HG02870 (cell line): Measurements from ENCODE around the gene LRRIQ4.

Experiments
- ATAC-seq: cut with Tn5 transposase; IDR thresholded peaks from one replicate; pipeline ENCODE4 v1.9.1; 2021; ENCODE audit warnings: mild to moderate bottlenecking, moderate library complexity; ENCODE audit not compliant: unreplicated experiment

Gene LRRIQ4

DNA sequence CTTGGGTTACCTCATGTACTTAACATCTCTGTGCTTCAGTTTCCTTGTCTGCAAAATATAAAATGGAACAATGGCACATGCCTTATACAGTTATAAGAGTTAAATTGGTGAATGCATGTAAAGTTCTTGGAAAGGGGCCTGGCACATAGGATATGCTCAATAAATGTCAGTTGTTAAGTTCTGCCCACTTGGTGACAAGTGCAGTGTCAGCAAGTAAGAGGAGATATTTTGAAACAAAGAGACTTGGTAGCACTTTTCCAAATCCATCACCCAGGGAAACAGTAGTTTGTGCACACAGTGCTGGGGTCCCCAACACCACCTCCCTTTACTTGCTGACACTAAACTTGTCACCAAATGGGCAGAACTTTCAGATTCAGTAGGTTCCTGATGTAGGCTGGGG, 37.9 kb downstream of the LRRIQ4 start:
- ATAC-seq = no peak

DNA sequence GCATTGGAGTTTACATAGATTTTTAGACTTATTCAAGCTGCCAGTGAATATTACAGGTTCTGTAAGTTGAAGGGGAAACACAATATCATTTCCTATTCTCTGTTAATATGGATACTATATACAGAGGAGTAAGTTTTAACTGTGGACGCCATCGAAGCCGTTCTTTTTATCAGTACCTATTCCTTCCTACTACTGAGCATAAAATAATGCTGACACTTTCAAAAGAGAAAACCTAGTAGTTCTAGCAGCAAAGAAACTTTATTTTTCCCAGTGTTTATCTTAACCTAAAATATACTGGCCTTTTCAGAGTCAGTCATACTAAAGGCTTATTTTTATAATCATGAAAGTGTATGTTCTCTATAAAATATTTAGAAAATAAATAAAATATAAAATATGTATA, 42.8 kb downstream of the LRRIQ4 start:
- ATAC-seq = no peak

DNA sequence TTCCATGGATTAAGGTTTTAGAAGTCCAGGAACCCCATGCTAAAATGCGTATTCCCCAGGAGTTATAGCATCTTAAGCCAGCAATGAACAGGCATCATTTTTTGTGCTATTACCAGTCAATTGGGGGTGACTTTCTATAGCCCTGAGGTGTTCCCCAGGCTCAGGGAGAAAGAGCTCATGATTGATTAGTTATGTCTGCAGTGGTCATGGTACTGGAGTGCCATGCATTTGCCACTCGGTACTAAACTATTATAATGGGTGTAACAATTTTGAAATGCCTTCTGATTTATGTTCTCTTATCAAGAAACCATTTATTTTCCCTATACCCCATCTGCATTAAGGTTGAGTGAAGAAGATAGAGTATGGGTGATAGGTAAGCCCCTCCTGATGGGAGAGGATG, 45.1 kb downstream of the LRRIQ4 start:
- ATAC-seq = no peak

DNA sequence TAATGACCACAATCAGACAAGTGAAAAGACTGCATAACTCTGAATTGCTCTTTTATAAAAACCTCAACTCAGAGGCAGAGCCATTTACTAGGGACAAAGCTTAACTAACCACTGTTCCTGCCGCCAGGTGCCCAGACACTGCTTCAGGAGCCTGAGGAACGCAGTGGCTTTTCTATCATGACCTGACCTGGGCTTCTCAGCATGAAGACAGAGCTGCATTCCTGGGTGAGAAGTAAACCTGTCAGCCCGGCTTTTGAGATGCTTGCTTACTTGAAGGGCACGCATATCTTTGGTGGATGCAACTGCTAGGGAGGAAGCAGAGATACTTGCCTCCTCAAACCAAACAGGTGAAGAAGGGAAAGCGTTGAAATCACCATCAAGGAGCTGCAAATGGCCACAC, 49.2 kb downstream of the LRRIQ4 start:
- ATAC-seq = no peak

DNA sequence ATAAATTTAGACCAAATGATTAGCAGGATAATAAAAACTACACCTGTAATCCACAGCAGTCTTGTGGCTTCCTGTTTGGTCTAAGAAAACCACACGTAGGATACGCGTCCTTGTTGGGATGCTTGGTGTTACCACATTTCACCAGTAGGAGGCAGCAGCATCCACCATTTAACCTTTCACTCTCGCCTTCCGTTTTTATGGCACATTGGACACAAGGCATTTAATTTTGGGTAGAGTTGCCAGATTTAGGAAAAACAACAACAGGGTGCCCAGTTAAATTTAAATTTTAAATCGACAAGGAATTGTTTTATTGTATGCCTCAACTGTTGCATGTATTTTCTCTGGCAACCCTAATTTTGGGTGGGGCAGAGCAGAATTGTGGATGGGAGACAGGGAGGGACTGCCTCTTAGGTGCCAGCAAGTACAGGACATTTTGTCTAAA, 50.8 kb downstream of the LRRIQ4 start:
- no peak for ATAC-seq

DNA sequence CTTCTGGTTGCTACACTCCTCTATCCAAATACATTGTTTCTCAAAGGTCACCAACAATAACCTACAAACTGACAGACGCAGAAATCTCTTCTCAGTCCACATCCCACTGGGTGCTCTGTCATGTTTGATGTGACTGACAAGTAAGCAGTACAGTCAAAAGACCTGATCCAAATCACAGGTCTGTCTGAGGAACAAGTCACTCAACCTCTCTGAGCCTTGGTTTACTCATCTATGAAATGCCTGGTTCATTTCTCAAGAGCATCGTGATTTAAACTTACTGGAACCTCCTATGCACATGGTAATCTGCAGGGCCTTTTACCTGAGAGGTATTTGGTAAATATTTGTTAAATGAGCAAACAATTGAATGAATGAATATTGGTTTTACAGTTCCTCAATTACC, 51.6 kb downstream of the LRRIQ4 start:
- no peak for ATAC-seq

DNA sequence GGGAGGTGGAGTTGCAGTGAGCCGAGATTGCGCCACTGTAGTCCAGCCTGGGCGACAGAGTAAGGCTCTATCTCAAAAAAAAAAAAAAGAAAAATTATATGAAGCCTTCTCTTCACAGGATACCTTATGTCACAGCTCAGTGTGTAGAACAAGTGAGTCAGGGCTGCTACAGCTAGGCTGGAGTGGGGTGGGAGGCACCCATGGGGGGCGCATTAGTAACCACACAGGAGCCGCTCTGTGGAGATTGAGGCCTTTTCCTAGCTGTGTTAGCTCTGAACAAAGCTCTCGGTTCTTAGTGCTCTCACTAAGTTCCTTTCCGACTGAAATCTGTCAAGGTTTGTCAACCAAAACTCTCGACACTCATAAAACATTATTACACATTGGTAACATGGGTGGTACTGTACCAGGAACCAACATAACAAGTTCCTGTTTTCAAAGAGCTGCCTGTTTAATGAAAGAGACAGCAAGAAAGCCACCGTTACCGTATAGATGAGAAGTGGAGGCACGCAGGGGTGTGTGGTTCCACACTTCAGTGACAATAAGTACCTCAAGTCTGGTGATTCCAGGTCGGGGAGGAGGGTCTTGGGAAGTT, 52.6 kb downstream of the LRRIQ4 start:
- ATAC-seq = no peak

DNA sequence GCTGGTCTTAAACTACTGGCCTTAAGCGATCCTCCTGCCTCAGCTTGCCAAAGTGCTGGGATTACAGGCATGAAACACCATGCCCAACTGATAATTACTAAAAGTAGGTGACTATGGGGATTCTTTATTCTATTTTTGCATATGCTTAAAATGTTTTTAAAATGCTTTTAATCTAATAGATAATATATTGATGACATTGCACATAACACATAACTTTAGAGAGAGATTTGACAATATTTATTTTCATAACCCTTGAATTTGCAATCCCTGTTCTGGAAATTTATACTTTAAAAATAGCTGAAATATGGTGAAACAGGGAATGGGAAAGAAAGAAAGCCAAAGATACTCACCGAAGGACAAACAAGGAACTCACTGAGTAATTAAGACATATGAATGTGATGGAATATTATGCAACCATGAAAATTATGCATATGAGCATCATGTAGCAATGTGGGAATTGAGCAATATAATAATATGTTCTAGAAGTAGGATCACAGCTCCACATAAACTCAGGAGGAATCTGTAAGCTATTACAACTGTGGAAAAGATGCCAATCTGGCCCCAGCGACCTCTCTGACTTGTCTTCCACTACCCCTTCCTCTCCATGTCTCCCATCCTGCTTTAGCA, 55.0 kb downstream of the LRRIQ4 start:
- ATAC-seq = no peak

DNA sequence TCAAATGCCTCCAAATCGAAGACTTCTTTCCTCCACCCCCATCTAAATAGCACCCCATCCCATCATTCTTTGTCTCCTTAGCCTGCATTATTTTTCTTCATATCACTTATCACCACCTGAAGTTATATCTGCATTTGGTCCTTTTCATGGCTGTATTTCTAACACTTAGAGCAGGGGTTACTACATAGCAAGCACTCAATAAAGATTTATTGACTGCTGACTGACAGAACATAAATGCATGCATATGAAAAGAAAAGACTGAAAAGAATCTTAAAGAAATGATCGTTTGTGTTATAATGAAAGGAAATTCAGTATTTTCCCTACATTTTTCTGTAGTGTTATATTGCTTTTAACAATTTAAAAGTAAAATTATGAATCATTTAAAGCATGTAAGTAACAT, 55.7 kb downstream of the LRRIQ4 start:
- ATAC-seq = no peak

DNA sequence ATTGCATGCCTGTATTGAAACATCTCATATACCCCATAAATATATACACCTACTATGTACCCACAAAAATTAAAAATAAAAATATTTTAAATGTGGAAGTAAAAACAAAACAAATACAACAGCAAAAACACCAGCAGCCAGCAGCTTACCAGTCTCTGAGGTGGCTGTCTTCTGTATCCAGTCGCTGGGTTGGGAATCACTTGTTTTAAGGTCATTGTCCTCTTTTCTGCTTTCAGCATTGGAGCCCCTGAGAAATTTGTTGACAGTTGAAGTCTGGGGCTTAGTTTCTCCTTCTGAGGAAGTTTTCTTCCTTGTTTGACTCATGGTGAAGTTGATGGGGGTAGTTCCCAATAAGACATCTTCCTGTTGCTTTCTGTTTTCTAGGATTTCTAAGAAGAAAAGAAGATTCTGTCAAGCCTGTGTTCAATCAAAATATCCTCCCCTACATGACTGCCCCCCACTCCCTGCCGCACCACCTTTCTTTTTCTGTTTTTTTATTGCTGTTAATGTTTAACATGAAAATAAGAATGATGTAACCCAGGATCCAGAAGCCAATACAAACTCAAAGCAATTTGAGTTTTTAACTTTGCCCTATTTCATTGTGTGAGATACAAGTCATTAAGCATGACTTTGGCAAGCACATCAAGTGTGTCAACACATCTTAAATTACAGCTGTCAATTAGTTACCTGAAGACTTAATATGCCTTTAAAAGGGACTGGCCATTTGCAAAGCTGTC, 57.0 kb downstream of the LRRIQ4 start, which contains the start of gene LRRC31:
LRRC31 (minus strand) TSS at position 452 of the 737 bp plus-strand sequence; CDS start at position 324, 128 bp downstream.
- ATAC-seq = no peak

DNA sequence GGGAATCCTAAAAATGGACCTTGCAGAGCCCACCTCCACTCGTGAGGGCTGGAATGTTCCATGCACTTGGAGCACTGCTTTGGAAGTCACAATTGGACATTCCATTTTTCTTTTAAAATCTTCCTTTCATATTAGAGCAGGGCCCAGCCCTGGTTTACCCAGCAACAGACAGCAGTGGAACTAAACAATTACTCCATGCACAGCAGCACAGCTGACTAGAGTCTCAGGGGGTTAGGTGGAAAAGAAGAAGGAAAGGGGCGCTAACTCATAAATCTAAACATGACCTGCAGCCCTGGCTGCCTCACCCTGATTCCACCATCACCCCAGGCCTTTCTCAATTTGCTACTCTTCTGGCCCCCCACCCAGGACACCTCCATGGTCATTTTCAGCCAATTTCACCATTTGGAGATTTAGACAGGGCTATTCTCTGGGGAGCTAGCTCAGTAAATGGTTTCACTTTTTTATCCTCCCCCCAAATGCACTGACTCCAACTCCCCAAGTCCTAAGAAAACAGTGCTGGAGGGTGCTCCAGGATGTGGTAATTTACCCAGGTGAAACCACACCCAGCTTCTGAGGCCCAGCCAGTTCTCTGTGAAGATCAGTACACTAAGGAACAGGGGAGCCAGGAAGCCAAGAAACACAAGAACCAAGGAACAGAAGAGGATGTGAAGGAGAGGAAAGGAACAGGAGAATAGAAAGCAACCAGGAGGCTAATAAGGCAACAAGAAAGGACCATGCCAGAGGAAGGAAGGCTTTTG, 58.6 kb downstream of the LRRIQ4 start:
- no peak for ATAC-seq

DNA sequence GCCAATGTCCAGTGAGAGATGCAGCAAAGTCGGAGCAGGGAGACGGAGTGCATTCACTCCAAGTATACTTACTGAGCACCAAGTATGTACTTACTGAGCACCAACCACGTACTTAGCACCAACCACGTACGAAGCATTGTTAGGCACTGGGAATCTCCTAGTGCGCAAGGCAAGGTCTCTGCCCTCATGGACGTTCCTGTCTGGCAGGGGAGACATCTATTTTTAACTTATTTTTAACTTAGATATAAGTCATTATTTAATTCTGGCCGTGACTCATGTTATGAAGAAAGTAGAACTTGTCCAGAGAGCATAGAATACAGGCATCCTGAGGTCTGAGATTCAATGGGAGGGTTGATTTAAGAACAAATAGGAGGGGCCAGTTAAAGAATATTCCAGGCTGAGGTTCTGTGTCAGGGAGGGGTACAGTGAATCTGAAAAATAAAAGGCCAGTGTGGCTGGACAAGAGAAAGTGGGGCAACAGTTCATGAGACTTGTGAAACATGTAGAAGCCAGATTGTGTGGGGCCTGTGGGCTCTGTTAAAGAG, 66.4 kb downstream of the LRRIQ4 start:
- no peak for ATAC-seq

DNA sequence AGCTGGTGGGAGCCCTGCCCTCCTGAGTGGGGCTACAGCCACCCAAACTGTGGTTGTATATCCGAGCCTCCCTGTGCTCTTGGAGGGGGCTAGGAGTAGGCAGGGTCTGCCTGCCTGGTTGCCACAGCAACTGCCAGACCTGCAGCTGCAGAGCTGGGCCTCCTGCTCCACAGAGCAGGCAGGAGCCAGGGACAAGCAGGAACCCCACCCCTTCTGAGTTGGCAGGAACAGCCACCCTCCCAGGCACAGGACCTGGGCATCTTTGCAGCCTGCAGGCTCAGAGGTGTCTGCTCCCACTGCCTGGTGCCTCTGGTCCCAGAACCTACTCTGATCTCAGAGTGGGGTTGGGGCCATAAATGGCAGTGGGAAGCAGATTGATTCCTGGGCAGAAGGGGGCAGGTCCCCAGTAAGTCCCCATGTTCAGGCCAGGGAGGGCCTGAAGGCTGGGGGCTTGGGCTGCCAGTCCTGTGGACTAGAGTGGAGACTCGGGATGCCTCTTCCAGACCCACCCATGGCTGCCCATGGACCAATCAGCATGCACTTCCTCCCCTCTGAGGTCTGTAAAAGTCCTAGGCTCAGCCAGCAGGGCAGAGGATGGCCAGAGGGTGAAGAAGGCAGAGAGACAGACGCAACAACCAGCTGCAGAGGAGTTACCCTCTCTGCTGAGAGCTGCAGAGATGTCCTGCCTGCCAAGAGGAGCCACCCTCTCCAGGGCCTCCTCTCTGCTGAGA, 67.3 kb downstream of the LRRIQ4 start:
- no peak for ATAC-seq

DNA sequence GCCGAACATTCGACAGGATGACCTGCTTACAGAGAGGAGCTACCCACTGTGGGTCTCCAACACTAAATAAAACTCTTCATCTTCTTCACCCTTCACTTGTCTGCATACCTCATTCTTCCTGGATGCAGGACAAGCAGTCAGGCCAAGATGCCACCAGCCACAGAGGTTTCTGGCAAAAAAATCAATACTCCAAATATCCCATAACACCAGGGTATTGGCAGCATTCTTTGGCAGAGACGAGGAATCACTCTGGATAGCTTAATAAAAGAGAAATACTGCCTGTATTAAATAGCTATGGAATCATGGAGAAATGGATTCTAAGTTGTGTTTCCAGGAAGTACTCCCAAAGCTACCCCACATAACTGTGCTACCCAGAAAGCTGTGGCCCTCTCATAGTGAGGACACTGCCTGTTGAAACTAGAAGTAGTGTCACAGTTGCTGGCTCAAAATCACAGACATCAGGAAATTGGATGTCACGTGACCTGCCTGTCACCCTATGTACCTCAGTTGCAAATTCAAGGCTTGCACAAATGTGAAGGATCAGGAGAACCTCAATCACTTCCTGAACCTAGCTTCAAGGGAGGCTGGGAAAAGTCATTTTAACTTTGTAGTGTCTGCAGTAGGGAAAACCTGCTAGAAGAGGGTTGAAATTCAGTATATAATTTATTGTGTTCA, 68.0 kb downstream of the LRRIQ4 start:
- ATAC-seq = no peak

DNA sequence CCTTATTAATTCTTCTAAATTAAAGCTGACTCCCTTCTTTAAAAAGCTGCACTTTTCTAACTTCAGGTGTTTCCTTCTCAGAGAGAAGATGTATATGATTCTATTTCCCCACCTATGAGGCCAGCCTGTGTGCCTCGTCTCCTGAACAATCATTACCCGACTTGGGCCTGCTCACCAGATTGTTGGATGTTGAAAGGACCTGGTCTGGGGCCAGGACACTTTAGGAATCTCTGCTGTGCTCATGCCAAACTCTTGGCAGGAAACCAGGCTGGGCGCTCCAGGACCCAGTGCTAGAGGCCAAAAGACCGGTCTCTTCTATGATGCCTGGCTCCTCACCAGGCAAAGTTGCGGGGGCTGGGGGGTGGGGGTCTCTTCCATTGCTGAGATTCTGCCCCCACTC, 74.0 kb downstream of the LRRIQ4 start:
- ATAC-seq = no peak
